Left lung (tissue), 10 donors: ENCODE measurements around the gene PRSS27. TPM values are rescaled to one million over a fixed set of nuclear protein-coding genes. Genes with fewer than 3 reads are reported as not detected.
"Not testable (repeated sequence)": the region's sequence is repeated elsewhere in the genome, so short reads cannot be mapped to it uniquely, and the experiment has no call there.

ENCODE experiments used
- ATAC-seq: fragments of 200-7000 bp; cut with Tn5 transposase; one replicate; pipeline ENCODE4 v1.9.1; 2020; ENCODE audit warnings: moderate library complexity
- DNase-seq, 4 donors: peaks; one replicate each; pipeline ENCODE4 v3.0.0-alpha.2; 2013 to 2020
- H3K27ac ChIP-seq, 2 donors: fragments of 200-600 bp; sonication (generic) in 1 of 2; one replicate each; pipeline versions ENCODE4 v1.5.0 to v1.8.0; 2020 to 2021
- H3K27me3 ChIP-seq, 2 donors: fragments of 200-600 bp; sonication (generic) in 1 of 2; one replicate each; pipeline versions ENCODE4 v1.5.0 to v1.8.0; 2020 to 2021
- H3K36me3 ChIP-seq, 2 donors: fragments of 200-600 bp; sonication (generic) in 1 of 2; one replicate each; pipeline versions ENCODE4 v1.5.0 to v1.8.0; 2020 to 2021
- H3K4me1 ChIP-seq, 2 donors: fragments of 200-600 bp; one replicate each; pipeline ENCODE4 v1.8.0; 2021
- H3K4me3 ChIP-seq, 2 donors: fragments of 200-600 bp; sonication (generic) in 1 of 2; one replicate each; pipeline versions ENCODE4 v1.5.0 to v1.8.0; 2020 to 2021; ENCODE audit warnings: mild to moderate bottlenecking in 1 of 2
- H3K9me3 ChIP-seq, 2 donors: fragments of 200-600 bp; sonication (generic) in 1 of 2; one replicate each; pipeline versions ENCODE4 v1.5.0 to v1.8.0; 2020 to 2021
- intact Hi-C, 2 donors: fragments of 100-400 bp; cut with DNase I; formaldehyde crosslinking; loops; one replicate each; pipeline versions ENCODE4 v1.11.2 to v1.14.2; 2022
- polyA plus RNA-seq, 6 donors: library from polyadenylated mRNA; unstranded; fragments of 120-200 nt; gene quantifications; one replicate each; pipeline ENCODE4 v1.2.1, GENCODE V29; 2013; ENCODE audit not compliant: insufficient read length in 6 of 6
- total RNA-seq, 2 donors: library from RNA; stranded (reverse); fragmentation: NEBNext Ultra II Directional; extraction: Animal tissue kit (Norgen Biotek cat#: 25700); gene quantifications; one replicate each; pipeline ENCODE4 v1.2.1, GENCODE V29; 2021
- TF ChIP-seq, protein P1 (sequence below), 2 donors: fragments of 200-600 bp; sonication (generic) in 1 of 2; IDR thresholded peaks; one replicate each; pipeline versions ENCODE4 v1.5.0 to v1.8.0; 2021; ENCODE audit warnings: antibody characterized with exemption in 2 of 2
- donor health status: DM: no; HTN: yes; CAD: no.
- donor health status: DM: no; HTN: no; CAD: no.

The PRSS27 gene
- total and polyA plus RNA-seq, 8 donors: 0.45 to 3.3 (median 2.1) TPM

DNA sequence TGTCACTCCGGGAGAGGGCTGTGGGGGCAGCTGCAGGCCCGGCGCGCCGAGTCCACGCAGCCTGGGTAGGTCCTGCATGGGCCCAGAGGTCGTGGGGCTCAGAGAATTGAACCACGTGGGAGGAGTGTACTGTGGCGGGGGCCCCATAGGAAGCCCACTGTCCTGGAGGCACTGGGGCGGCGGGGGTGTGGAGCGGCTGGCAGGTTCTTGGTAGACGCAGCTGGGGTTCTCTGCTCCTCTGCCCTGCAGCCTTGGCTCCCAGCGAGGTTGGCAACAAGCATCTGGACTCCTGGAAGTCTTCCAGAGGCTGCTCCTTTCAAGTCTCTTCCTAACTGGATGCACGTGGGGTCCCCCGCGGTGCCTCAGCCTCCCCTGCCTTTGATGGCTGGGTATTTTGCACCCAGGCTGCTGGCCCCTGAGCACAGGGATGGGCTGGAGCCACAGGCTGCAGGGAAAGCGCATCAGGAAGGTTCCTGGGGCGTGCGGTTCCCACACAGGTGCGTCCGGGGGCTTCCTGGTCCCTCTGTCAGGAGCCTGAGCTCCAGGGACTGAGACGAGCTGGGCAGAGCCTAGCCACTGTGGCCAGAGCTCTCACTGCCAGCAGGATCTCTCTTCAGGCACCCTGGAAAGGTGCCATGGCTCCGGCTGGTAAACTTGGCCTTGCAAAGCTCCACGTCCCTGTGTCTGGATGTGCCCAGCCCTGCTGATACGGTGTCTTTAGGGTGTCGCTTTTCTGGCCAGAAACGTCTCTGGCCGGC is 28.4 kb downstream of the PRSS27 start:
- DNase-seq (peak in 2 of 4 donors; percentile 10 to 59), ATAC-seq (no peak)
- Histone ChIP-seq H3K27me3 (no peaks in the 10 kb centered on the region), H3K4me3 (no peak overlapping the region), H3K9me3 (no peaks in the 10 kb centered on the region), H3K27ac (no peak overlapping the region), H3K36me3 (peaks cover 0 to 30% of the 10 kb centered on the region in 2 donors), H3K4me1 (peaks cover 7 to 43% of the 10 kb centered on the region in 2 donors)
- intact Hi-C loops: no loop called here
- TF ChIP-seq, protein P1, sequence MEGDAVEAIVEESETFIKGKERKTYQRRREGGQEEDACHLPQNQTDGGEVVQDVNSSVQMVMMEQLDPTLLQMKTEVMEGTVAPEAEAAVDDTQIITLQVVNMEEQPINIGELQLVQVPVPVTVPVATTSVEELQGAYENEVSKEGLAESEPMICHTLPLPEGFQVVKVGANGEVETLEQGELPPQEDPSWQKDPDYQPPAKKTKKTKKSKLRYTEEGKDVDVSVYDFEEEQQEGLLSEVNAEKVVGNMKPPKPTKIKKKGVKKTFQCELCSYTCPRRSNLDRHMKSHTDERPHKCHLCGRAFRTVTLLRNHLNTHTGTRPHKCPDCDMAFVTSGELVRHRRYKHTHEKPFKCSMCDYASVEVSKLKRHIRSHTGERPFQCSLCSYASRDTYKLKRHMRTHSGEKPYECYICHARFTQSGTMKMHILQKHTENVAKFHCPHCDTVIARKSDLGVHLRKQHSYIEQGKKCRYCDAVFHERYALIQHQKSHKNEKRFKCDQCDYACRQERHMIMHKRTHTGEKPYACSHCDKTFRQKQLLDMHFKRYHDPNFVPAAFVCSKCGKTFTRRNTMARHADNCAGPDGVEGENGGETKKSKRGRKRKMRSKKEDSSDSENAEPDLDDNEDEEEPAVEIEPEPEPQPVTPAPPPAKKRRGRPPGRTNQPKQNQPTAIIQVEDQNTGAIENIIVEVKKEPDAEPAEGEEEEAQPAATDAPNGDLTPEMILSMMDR (IDR thresholded peaks at IDR 0.05): no peak

DNA sequence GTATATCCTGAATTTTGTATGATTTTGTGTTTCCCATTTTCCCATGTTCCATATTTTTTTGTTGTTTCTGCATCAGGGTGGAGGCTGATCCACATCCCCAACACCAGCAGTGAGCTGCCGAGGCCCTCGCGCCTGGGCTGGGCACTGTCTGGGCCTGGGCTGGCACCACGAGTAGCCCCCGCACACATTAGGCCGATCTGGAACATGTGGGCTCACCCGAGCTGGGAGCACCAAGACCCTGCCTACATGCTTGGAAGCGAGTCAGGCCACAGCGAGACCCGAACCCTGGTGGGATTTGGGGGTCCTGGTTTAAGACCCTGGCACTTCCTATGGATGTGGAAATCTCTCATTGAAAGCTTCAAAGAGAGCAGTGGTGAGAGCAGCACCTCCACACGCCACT is 29.2 kb downstream of the PRSS27 start:
- Histone ChIP-seq H3K4me3 (no peak overlapping the region), H3K4me1 (peaks cover 7 to 43% of the 10 kb centered on the region in 2 donors), H3K9me3 (no peaks in the 10 kb centered on the region), H3K27me3 (no peaks in the 10 kb centered on the region), H3K36me3 (peaks cover 0 to 28% of the 10 kb centered on the region in 2 donors), H3K27ac (no peak overlapping the region)
- TF ChIP-seq, protein P1 (IDR thresholded peaks at IDR 0.05): no peak
- ATAC-seq (no peak), DNase-seq (peak in 1 of 4 donors; percentile 62)
- intact Hi-C loops: no loop called here

DNA sequence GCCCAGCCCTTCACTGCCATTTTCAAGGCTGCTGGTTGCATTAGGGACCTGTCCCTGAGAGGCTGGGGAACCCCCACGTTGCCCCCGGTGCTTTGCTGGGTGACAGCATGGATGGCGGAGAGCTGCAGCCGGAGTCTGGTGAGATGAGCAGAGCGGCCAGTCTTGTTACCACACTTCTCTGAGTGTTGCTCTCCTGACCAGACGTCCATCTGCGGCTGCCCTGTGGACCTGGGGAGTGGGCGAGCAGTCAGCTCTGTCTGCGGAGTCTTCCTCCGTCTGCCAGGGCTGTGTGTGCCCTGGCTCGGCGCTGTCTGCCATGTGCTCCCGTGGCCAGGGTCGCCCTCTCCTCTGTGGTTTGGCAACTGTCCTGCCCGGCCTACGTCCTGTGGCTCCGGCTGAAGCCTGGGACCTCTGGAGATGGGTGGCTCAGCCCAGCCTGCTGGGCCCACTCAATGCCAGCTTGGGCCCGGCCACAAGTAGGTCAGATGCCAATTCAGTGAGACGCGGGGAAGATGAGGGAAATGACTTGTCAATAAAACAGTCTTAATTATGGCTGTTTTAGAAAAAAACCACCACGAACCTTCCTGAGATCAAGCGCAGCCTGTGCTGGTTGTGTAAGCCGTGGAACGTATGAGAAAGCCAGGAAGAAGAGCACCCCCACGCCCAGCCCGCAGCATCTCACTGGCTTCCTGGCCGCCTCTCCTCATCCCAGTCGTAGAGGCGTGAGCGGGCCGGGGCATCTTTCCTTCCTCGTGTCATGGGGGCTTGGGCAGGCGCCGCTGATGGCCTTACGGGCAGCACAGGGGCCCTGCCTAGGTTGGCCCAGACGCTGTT is 29.8 kb downstream of the PRSS27 start:
- TF ChIP-seq, protein P1 (IDR thresholded peaks at IDR 0.05): no peak
- H3K27ac ChIP-seq: no peak overlapping the region
- no peaks in the 10 kb centered on the region for H3K27me3 ChIP-seq
- peak in 1 of 4 donors; percentile 73 for DNase-seq
- ATAC-seq: no peak
- H3K4me1 ChIP-seq: peaks cover 7 to 43% of the 10 kb centered on the region in 2 donors
- no peaks in the 10 kb centered on the region for H3K9me3 ChIP-seq
- no peak overlapping the region for H3K4me3 ChIP-seq
- peaks cover 0 to 28% of the 10 kb centered on the region in 2 donors for H3K36me3 ChIP-seq
- intact Hi-C loops: no loop called here

DNA sequence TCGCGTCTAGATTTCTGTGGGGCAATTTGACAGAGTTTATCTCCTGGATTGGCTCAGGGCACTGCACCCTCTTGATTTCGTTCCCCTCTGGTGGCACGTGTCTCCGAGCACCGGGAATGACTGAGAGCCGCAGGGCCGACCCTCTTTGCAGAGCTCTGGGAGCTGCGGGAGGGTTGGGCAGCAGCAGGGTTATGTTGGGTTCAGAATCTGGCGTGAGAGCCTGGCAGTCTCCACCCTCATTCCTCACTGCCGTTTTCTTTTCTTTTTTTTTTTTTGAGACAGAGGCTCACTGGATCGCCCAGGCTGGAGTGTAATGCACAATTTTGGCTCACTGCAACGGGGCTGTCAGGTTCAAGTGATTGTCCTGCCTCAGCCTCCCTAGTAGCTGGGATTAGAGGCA is 30.6 kb downstream of the PRSS27 start:
- DNase-seq, H3K4me3 ChIP-seq, intact Hi-C loops, ATAC-seq, H3K27me3 ChIP-seq, H3K27ac ChIP-seq, H3K9me3 ChIP-seq: not testable (repeated sequence)
- Histone ChIP-seq H3K36me3 (peaks cover 0 to 28% of the 10 kb centered on the region in 2 donors), H3K4me1 (peaks cover 7 to 47% of the 10 kb centered on the region in 2 donors)

DNA sequence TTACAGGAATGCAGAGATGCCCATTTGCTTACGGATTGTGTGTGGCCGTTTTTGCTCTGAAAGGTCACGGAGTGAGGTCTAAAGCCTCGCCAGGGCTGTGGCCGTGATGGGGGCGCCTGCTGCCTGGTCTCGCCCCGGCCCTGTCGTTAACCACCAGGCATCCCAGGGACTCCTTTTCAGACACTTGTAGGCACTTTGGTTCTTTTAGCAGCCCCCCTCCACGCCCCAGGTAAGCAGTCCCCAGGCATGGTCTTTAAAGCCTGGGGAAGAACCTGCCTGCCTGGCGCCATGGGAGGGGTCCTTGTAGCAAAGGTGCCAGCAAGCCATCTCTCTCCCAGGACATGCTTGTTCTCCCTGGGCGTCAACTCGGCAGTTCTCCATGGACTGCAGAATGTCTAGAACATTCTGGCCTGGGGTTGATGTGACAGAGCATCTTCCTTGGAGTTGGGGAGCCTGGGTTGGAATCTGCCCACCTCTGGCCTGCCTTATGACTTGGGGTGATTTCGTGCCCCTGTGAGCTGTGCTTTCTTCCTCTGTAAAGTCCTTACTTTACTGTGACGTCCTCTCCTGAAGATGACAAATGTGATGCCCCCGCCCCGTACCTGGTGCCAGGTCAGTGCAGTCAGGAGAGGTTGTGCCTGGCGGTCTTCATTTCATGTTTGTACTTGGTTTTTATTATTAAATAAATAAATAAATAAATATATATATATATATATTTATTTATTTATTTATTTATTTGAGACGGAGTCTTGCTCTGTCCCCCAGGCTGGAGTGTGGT is 32.3 kb downstream of the PRSS27 start:
- ATAC-seq (no peak), DNase-seq (no peak)
- no peaks in the 10 kb centered on the region for H3K9me3 ChIP-seq
- peak overlapping the region in 1 of 2 donors; percentile 47 for H3K27ac ChIP-seq
- intact Hi-C loops: no loop called here
- peaks cover 0 to 24% of the 10 kb centered on the region in 2 donors for H3K36me3 ChIP-seq
- no peaks in the 10 kb centered on the region for H3K27me3 ChIP-seq
- peak overlapping the region in 1 of 2 donors; percentile 5 for H3K4me3 ChIP-seq
- H3K4me1 ChIP-seq: peaks cover 10 to 51% of the 10 kb centered on the region in 2 donors
- TF ChIP-seq, protein P1 (IDR thresholded peaks at IDR 0.05): no peak
